Type B pancreatic cell (in vitro differentiated cells): ENCODE results near the gene NAV3. TPM values are rescaled to one million over a fixed set of nuclear protein-coding genes. Genes with fewer than 3 reads are reported as not detected.
A peak's percentile ranks its signal among the peaks of the same experiment; 100 is the strongest.

Experiments used
- DNase-seq: peaks from one replicate; pipeline ENCODE4 v3.0.0; 2021; ENCODE audit warnings: mixed read lengths; ENCODE audit not compliant: unreplicated experiment; ENCODE audit errors: extremely low spot score
- H3K27ac Mint-ChIP-seq: 2 replicates; pipeline ENCODE4 v1.8.0; 2021; ENCODE audit warnings: mild to moderate bottlenecking, mixed read lengths
- H3K27me3 Mint-ChIP-seq: 2 replicates; pipeline ENCODE4 v1.8.0; 2021; ENCODE audit warnings: mixed read lengths
- H3K36me3 Mint-ChIP-seq: 2 replicates; pipeline ENCODE4 v1.8.0; 2021; ENCODE audit warnings: mixed read lengths
- H3K4me1 Mint-ChIP-seq: one replicate; pipeline ENCODE4 v1.8.0; 2021; ENCODE audit warnings: mixed read lengths; ENCODE audit not compliant: unreplicated experiment
- H3K4me3 Mint-ChIP-seq: 2 replicates; pipeline ENCODE4 v1.8.0; 2021; ENCODE audit warnings: mild to moderate bottlenecking, mixed read lengths
- H3K9me3 Mint-ChIP-seq: 2 replicates; pipeline ENCODE4 v1.8.0; 2021; ENCODE audit warnings: mixed read lengths
- CTCF ChIP-seq: fragments of 200-600 bp; sonication (generic); conservative IDR thresholded peaks from 2 replicates; pipeline ENCODE4 v1.5.0; 2021; ENCODE audit warnings: antibody characterized with exemption, mild to moderate bottlenecking
- total RNA-seq: library from RNA; stranded (reverse); gene quantifications from 2 replicates; pipeline ENCODE4 v1.2.1, GENCODE V29; 2021; ENCODE audit warnings: low replicate concordance

NAV3 gene
- total RNA-seq, 1 donor from 2014 or later = 24.9 TPM

DNA sequence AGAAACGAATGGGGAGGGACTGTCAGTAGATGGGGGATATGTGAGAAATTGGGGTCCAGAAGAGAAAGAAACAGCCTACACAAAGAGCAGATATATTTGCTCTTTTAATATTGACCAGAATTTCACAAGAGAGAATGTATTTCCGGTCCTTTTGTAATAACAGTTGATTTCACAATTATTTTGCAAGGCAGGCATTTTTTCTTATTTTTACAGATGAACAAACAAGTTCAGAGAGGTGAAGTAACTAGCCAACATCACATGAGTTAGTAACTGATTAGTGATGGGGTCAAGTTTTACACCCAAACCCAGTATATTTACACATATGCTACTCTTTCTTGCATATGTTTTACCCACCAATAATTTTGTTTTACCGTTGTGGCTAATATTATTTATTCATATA is 188.2 kb downstream of the NAV3 start:
- Mint-ChIP-seq H3K4me3 (no peak overlapping the region), H3K27me3 (no peaks in the 10 kb centered on the region), H3K27ac (no peak overlapping the region), H3K9me3 (no peaks in the 10 kb centered on the region), H3K36me3 (no peaks in the 10 kb centered on the region), H3K4me1 (peaks cover 11% of the 10 kb centered on the region)
- TF ChIP-seq CTCF = no peak
- no peak for DNase-seq

GRCh38 chr12:78028426-78028825 is 197.7 kb downstream of the NAV3 start:
- Mint-ChIP-seq H3K27me3 (no peaks in the 10 kb centered on the region), H3K4me1 (no peaks in the 10 kb centered on the region), H3K9me3 (no peaks in the 10 kb centered on the region), H3K27ac (no peak overlapping the region), H3K36me3 (peaks cover 3% of the 10 kb centered on the region), H3K4me3 (no peak overlapping the region)
- TF ChIP-seq CTCF = no peak
- no peak for DNase-seq

DNA sequence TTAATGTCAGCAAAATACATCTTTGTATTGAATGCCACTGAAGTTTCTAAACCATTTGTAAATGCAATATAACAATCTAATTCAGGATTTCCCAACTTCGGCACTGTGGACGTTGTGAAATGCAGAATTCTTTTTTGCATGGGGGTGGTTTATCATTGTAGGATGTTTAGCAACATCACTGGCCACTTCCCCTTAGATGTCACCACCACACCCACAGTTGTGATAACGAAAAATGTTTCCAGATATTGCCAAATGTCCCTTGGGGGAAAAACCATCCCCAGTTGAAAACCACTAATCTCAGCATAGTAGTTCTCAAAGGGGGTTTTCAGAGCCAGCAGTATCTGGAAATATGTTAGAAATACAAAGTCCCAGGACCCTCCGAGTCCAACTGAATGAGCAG is 203.3 kb downstream of the NAV3 start:
- Mint-ChIP-seq H3K4me1 (peaks cover 9% of the 10 kb centered on the region), H3K27ac (no peak overlapping the region), H3K4me3 (no peak overlapping the region), H3K9me3 (no peaks in the 10 kb centered on the region), H3K36me3 (peaks cover 3% of the 10 kb centered on the region), H3K27me3 (peaks cover 4% of the 10 kb centered on the region)
- no peak for DNase-seq
- no peak for TF ChIP-seq CTCF

DNA sequence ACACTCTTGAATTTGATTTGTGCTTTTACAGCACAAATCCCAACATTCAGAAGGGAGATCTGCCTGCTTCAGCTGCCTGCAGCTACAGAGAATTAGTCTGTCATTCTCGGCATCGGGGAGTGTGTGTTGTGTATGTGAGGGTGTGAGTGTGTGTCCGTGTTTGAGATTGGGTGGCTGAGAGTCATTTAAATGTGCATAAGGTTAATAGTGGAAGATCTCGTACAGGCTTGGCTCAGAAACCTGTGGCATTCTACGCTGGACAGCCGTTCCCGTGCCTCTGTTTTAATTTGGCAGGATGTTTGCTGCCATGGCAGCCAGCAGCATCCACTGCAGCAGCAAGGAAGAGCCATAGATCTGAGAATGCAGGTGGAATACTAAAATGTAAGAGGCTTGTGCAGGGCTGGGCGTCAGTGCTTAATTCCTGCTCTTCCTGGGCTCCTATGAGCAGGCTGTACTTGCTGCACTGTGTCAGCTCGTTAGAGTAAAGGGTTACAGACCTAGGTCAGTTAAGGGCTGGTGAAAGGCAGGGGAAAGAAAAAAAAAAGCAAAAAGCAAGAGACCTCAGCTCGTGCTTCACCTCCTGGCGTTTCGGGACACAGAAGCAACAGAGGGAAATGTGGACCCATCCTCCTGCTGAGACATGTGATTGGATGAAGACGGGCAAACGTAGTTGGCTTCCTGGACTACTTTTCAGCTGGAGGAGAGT is 205.4 kb downstream of the NAV3 start:
- no peak for TF ChIP-seq CTCF
- peaks cover 4% of the 10 kb centered on the region for H3K27me3 Mint-ChIP-seq
- no peak for DNase-seq

DNA sequence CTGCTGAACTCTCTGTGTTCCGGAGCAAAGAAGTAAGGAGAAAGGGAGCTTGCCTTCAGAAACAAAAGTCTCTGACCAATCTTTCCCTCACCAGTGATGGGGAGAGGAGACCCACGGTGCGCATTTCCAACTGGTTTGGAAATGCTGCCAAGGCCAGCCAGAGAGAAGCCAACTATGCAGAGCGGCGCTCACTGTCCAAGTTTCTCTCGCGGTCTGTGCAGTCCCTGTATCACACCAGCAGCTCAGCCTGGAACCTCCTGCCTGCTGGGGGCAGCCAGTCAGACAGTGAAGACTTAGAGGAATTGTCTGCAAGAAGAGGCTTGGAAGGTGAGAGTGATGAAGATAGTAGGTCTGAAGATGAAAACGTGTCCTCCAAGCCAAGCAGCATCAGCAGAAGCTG is 206.2 kb downstream of the NAV3 start:
- no peak for TF ChIP-seq CTCF
- Mint-ChIP-seq H3K36me3 (peaks cover 2% of the 10 kb centered on the region), H3K4me3 (no peak overlapping the region), H3K4me1 (peaks cover 9% of the 10 kb centered on the region), H3K27ac (no peak overlapping the region), H3K27me3 (peaks cover 4% of the 10 kb centered on the region), H3K9me3 (no peaks in the 10 kb centered on the region)
- no peak for DNase-seq

More for the DNA sequence above, 205.4 kb downstream of the NAV3 start:
- H3K9me3 Mint-ChIP-seq = no peaks in the 10 kb centered on the region
- peaks cover 9% of the 10 kb centered on the region for H3K4me1 Mint-ChIP-seq
- peaks cover 3% of the 10 kb centered on the region for H3K36me3 Mint-ChIP-seq
- peak overlapping the region; percentile 8 for H3K4me3 Mint-ChIP-seq
- peak overlapping the region; percentile 0 for H3K27ac Mint-ChIP-seq
